Choroid plexus epithelial cell (primary cell): ENCODE results near the gene KLHL14.

Experiments used
- DNase-seq: peaks from one replicate; pipeline ENCODE4 v3.0.0-alpha.2; 2010; ENCODE audit warnings: low read depth
- H3K4me3 ChIP-seq: 2 replicates; pipeline ENCODE4 v1.5.1; 2011; ENCODE audit warnings: low read depth, mild to moderate bottlenecking, control low read depth, low read length, moderate library complexity
- CTCF ChIP-seq: conservative IDR thresholded peaks from 2 replicates; pipeline ENCODE4 v1.5.1; 2011; ENCODE audit warnings: low read depth, mild to moderate bottlenecking, control low read depth, inconsistent platforms, low read length, moderate library complexity

Gene KLHL14

GRCh38 chr18:32761231-32761630 lies 11.6 kb downstream of the KLHL14 start:
- no peak overlapping the region for H3K4me3 ChIP-seq
- no peak for DNase-seq
- TF ChIP-seq CTCF: no peak

- no peak for DNase-seq
- no peak for TF ChIP-seq CTCF
- H3K4me3 ChIP-seq: no peak overlapping the region
These were observed 12.4 kb downstream of the KLHL14 start for GRCh38 chr18:32760391-32760790.

- no peak for DNase-seq
- TF ChIP-seq CTCF: no peak
- H3K4me3 ChIP-seq: no peak overlapping the region
These were observed 13.1 kb downstream of the KLHL14 start for GRCh38 chr18:32759611-32760167.

- TF ChIP-seq CTCF: no peak
- H3K4me3 ChIP-seq: no peak overlapping the region
- DNase-seq: no peak
These were observed 18.1 kb downstream of the KLHL14 start for GRCh38 chr18:32754508-32755263.

- TF ChIP-seq CTCF: no peak
- DNase-seq: no peak
- H3K4me3 ChIP-seq: no peak overlapping the region
These were observed 19.1 kb downstream of the KLHL14 start for GRCh38 chr18:32753656-32754260.

- DNase-seq: no peak
- no peak for TF ChIP-seq CTCF
- no peak overlapping the region for H3K4me3 ChIP-seq
These were observed 22.5 kb downstream of the KLHL14 start for GRCh38 chr18:32750328-32750727.
